Activated naive CD4-positive, alpha-beta T cell treated with anti-CD3 and anti-CD28 coated beads, Interleukin-2, amount 50 U/mL, for 24 hours (primary cell): ENCODE results near the gene GIGYF1.

Experiments
- H3K27ac Mint-ChIP-seq: one replicate; pipeline ENCODE4 v1.8.0; 2021; ENCODE audit warnings: mild to moderate bottlenecking, mixed read lengths
- H3K27me3 Mint-ChIP-seq: one replicate; pipeline ENCODE4 v1.8.0; 2021; ENCODE audit warnings: mixed read lengths
- H3K36me3 Mint-ChIP-seq: one replicate; pipeline ENCODE4 v1.8.0; 2021; ENCODE audit warnings: mixed read lengths
- H3K4me1 Mint-ChIP-seq: one replicate; pipeline ENCODE4 v1.8.0; 2021; ENCODE audit warnings: mixed read lengths
- H3K4me3 Mint-ChIP-seq: one replicate; pipeline ENCODE4 v1.8.0; 2021; ENCODE audit warnings: mild to moderate bottlenecking, mixed read lengths
- H3K9me3 Mint-ChIP-seq: one replicate; pipeline ENCODE4 v1.8.0; 2021; ENCODE audit warnings: mixed read lengths

Gene GIGYF1

GRCh38 chr7:100691676-100692577 is 2.1 kb downstream of the GIGYF1 start:
- Mint-ChIP-seq H3K4me1 (peaks cover 47% of the 10 kb centered on the region), H3K9me3 (no peaks in the 10 kb centered on the region), H3K27me3 (no peaks in the 10 kb centered on the region), H3K27ac (peak overlapping the region; percentile 97), H3K4me3 (peak overlapping the region; percentile 99), H3K36me3 (peaks cover 4% of the 10 kb centered on the region)

- Mint-ChIP-seq H3K27ac (no peak overlapping the region), H3K36me3 (peaks cover 4% of the 10 kb centered on the region), H3K4me1 (peaks cover 34% of the 10 kb centered on the region), H3K9me3 (no peaks in the 10 kb centered on the region), H3K4me3 (no peak overlapping the region), H3K27me3 (no peaks in the 10 kb centered on the region)
Observed at GRCh38 chr7:100689230-100690135, 4.6 kb downstream of the GIGYF1 start.

GRCh38 chr7:100688326-100688860 is 5.7 kb downstream of the GIGYF1 start:
- H3K4me1 Mint-ChIP-seq, result peaks cover 34% of the 10 kb centered on the region
- peaks cover 4% of the 10 kb centered on the region for H3K36me3 Mint-ChIP-seq
- H3K27me3 Mint-ChIP-seq, result no peaks in the 10 kb centered on the region
- H3K27ac Mint-ChIP-seq, result no peak overlapping the region
- no peaks in the 10 kb centered on the region for H3K9me3 Mint-ChIP-seq
- H3K4me3 Mint-ChIP-seq, result peak overlapping the region; percentile 3

GRCh38 chr7:100687751-100688300 is 6.2 kb downstream of the GIGYF1 start:
- no peaks in the 10 kb centered on the region for H3K27me3 Mint-ChIP-seq
- no peaks in the 10 kb centered on the region for H3K36me3 Mint-ChIP-seq
- peaks cover 29% of the 10 kb centered on the region for H3K4me1 Mint-ChIP-seq
- H3K4me3 Mint-ChIP-seq, result no peak overlapping the region
- H3K9me3 Mint-ChIP-seq, result no peaks in the 10 kb centered on the region
- H3K27ac Mint-ChIP-seq, result no peak overlapping the region

- Mint-ChIP-seq H3K4me1 (peaks cover 24% of the 10 kb centered on the region), H3K36me3 (no peaks in the 10 kb centered on the region), H3K9me3 (no peaks in the 10 kb centered on the region), H3K27me3 (no peaks in the 10 kb centered on the region), H3K4me3 (no peak overlapping the region), H3K27ac (no peak overlapping the region)
Observed at GRCh38 chr7:100687261-100687660, 6.8 kb downstream of the GIGYF1 start.

- Mint-ChIP-seq H3K27ac (no peak overlapping the region), H3K36me3 (no peaks in the 10 kb centered on the region), H3K4me3 (no peak overlapping the region), H3K27me3 (no peaks in the 10 kb centered on the region), H3K9me3 (no peaks in the 10 kb centered on the region), H3K4me1 (peaks cover 24% of the 10 kb centered on the region)
Observed at GRCh38 chr7:100686822-100687211, 7.2 kb downstream of the GIGYF1 start.

GRCh38 chr7:100686201-100686821 is 7.7 kb downstream of the GIGYF1 start:
- no peaks in the 10 kb centered on the region for H3K27me3 Mint-ChIP-seq
- no peaks in the 10 kb centered on the region for H3K36me3 Mint-ChIP-seq
- H3K4me1 Mint-ChIP-seq, result peaks cover 24% of the 10 kb centered on the region
- no peaks in the 10 kb centered on the region for H3K9me3 Mint-ChIP-seq
- H3K27ac Mint-ChIP-seq, result no peak overlapping the region
- H3K4me3 Mint-ChIP-seq, result no peak overlapping the region

GRCh38 chr7:100685631-100686145 is 8.4 kb downstream of the GIGYF1 start:
- H3K27me3 Mint-ChIP-seq, result no peaks in the 10 kb centered on the region
- H3K4me3 Mint-ChIP-seq, result no peak overlapping the region
- no peaks in the 10 kb centered on the region for H3K36me3 Mint-ChIP-seq
- peaks cover 24% of the 10 kb centered on the region for H3K4me1 Mint-ChIP-seq
- no peaks in the 10 kb centered on the region for H3K9me3 Mint-ChIP-seq
- no peak overlapping the region for H3K27ac Mint-ChIP-seq

GRCh38 chr7:100685049-100685605 is 8.9 kb downstream of the GIGYF1 start:
- Mint-ChIP-seq H3K27me3 (no peaks in the 10 kb centered on the region), H3K36me3 (no peaks in the 10 kb centered on the region), H3K4me1 (peaks cover 27% of the 10 kb centered on the region), H3K27ac (no peak overlapping the region), H3K9me3 (no peaks in the 10 kb centered on the region), H3K4me3 (no peak overlapping the region)

GRCh38 chr7:100684534-100685042 is 9.5 kb downstream of the GIGYF1 start:
- H3K36me3 Mint-ChIP-seq, result no peaks in the 10 kb centered on the region
- H3K27me3 Mint-ChIP-seq, result no peaks in the 10 kb centered on the region
- H3K27ac Mint-ChIP-seq, result no peak overlapping the region
- H3K4me3 Mint-ChIP-seq, result no peak overlapping the region
- H3K9me3 Mint-ChIP-seq, result no peaks in the 10 kb centered on the region
- peaks cover 27% of the 10 kb centered on the region for H3K4me1 Mint-ChIP-seq

- no peak overlapping the region for H3K27ac Mint-ChIP-seq
Observed at GRCh38 chr7:100683659-100684533, 10.2 kb downstream of the GIGYF1 start.

GRCh38 chr7:100682991-100683658 is 10.9 kb downstream of the GIGYF1 start:
- Mint-ChIP-seq H3K36me3 (no peaks in the 10 kb centered on the region), H3K9me3 (no peaks in the 10 kb centered on the region), H3K27me3 (no peaks in the 10 kb centered on the region), H3K4me3 (no peak overlapping the region), H3K27ac (no peak overlapping the region), H3K4me1 (peaks cover 27% of the 10 kb centered on the region)

More at GRCh38 chr7:100683659-100684533, 10.2 kb downstream of the GIGYF1 start:
- peaks cover 28% of the 10 kb centered on the region for H3K4me1 Mint-ChIP-seq
- no peaks in the 10 kb centered on the region for H3K36me3 Mint-ChIP-seq
- no peaks in the 10 kb centered on the region for H3K27me3 Mint-ChIP-seq
- H3K9me3 Mint-ChIP-seq, result no peaks in the 10 kb centered on the region
- H3K4me3 Mint-ChIP-seq, result no peak overlapping the region

GRCh38 chr7:100682228-100682741 is 11.8 kb downstream of the GIGYF1 start:
- H3K27me3 Mint-ChIP-seq, result no peaks in the 10 kb centered on the region
- H3K4me3 Mint-ChIP-seq, result no peak overlapping the region
- H3K9me3 Mint-ChIP-seq, result no peaks in the 10 kb centered on the region
- H3K36me3 Mint-ChIP-seq, result no peaks in the 10 kb centered on the region
- H3K4me1 Mint-ChIP-seq, result peaks cover 35% of the 10 kb centered on the region
- H3K27ac Mint-ChIP-seq, result no peak overlapping the region
